GM12865 (cell line): ENCODE data around the gene ZNF576.
"Not testable (repeated sequence)": the region's sequence is repeated elsewhere in the genome, so short reads cannot be mapped to it uniquely, and the experiment has no call there.

ENCODE experiments used
- DNase-seq: peaks from one replicate; pipeline ENCODE4 v3.0.0; 2010; ENCODE audit warnings: low read depth
- H3K4me3 ChIP-seq: 2 replicates; pipeline ENCODE4 v1.5.1; 2011; ENCODE audit warnings: mild to moderate bottlenecking, low read depth, low read length, control low read depth
- TF ChIP-seq, protein P1 (sequence below): IDR thresholded peaks from 2 replicates; pipeline ENCODE4 v1.5.1; 2011; ENCODE audit warnings: low read length, control low read depth, low read depth, inconsistent platforms; ENCODE audit not compliant: insufficient read depth; ENCODE audit errors: missing control alignments

Gene ZNF576

DNA sequence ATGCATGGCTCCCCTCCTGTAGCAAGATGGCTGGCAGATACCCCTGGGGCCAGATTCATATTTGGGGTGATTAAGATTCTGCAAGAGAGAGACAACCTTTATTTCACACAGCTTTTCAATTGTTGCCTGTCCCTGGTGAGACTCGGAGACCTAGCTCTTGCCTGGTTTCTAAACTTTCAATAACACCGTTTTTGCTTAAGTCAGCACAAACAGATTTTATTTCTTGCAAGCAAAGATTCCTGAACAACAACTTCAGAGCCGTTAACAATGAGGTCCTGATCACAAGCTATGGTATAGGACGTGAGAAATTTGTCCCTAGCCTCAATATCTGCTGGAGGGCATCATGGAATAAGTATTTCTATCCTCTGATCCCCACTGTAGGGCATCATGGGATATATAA is 46.1 kb downstream of the ZNF576 start:
- no peak overlapping the region for H3K4me3 ChIP-seq
- TF ChIP-seq, protein P1, sequence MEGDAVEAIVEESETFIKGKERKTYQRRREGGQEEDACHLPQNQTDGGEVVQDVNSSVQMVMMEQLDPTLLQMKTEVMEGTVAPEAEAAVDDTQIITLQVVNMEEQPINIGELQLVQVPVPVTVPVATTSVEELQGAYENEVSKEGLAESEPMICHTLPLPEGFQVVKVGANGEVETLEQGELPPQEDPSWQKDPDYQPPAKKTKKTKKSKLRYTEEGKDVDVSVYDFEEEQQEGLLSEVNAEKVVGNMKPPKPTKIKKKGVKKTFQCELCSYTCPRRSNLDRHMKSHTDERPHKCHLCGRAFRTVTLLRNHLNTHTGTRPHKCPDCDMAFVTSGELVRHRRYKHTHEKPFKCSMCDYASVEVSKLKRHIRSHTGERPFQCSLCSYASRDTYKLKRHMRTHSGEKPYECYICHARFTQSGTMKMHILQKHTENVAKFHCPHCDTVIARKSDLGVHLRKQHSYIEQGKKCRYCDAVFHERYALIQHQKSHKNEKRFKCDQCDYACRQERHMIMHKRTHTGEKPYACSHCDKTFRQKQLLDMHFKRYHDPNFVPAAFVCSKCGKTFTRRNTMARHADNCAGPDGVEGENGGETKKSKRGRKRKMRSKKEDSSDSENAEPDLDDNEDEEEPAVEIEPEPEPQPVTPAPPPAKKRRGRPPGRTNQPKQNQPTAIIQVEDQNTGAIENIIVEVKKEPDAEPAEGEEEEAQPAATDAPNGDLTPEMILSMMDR: no peak
- no peak for DNase-seq

DNA sequence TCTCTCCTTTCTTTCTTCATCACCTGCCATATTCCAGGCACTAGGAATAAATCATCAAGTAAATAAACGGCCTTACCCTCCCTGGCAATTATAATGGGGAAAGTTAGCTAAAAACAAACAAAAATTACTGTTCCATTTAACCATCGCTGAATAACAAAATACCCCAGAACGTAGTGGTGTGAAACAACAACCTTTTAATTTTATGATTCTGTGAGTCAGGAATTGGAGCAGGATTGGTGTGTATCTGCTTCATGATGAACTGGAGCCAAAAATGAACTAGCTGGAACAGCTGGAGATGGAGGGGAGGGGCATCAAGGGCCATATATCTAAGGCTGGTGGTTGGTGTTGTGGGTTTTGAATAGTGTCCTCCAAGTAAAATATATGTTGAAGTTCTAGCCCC is 46.9 kb downstream of the ZNF576 start:
- no peak overlapping the region for H3K4me3 ChIP-seq
- TF ChIP-seq, protein P1: no peak
- no peak for DNase-seq

DNA sequence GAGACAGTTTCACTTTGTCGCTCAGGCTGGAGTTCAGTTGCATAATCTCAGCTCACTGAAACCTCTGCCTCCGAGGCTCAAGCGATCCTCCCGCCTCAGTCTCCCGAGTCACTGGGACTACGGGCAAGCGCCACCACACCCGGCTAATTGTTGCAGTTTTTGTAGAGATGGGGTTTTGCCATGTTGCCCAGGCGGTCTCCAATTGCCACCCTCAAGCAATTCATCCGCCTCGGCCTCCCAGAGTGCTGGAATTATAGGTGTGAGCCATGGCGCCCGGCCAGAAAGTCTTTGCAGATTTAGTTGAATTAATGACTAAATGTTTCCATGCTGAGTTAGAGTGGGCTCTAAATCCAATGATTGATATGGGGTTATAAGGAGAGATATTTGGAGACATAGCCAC is 47.8 kb downstream of the ZNF576 start:
- DNase-seq: no peak
- H3K4me3 ChIP-seq: no peak overlapping the region
- TF ChIP-seq, protein P1: no peak

DNA sequence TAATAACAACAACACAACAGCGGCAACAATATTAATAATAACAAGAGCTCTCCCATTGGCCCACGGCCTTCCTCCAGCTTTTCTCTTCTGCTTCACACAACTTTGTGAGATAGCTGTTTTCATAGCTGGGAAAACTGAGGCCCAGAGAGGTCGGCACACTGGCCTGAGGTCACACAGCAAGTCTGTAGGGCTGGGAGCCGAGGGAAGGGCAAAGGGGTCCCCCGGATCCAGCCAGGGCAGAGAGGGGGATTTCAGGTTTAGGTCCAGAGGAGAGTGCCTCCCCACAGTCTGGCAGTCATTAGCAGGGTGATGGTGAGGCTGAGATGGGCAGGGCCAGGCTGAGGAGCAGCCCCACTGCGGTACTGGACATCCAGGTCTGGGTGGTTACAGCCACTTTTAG is 52.2 kb downstream of the ZNF576 start:
- TF ChIP-seq, protein P1: no peak
- DNase-seq: no peak
- no peak overlapping the region for H3K4me3 ChIP-seq

DNA sequence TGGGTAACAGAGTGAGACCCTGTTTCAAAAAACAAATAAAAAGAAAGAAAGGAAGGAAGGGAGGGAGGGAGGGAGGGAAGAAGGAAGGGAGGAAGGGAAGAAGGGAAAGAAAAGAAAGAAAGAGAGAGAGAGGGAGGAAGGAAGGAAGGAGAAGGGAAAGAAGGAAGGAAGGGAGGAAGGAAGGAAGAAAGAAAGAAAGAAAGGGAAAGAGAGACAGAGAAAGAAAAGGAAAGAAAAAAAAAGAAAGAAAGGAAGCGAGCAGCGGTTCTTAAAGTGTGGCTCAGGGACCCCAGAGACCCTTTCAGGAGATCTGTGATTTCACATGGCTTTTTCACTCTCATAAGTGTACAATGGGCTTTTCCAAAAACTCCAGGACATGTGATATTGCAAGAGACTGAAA is 53.1 kb downstream of the ZNF576 start:
- TF ChIP-seq, protein P1: no peak
- H3K4me3 ChIP-seq: no peak overlapping the region
- DNase-seq: no peak

DNA sequence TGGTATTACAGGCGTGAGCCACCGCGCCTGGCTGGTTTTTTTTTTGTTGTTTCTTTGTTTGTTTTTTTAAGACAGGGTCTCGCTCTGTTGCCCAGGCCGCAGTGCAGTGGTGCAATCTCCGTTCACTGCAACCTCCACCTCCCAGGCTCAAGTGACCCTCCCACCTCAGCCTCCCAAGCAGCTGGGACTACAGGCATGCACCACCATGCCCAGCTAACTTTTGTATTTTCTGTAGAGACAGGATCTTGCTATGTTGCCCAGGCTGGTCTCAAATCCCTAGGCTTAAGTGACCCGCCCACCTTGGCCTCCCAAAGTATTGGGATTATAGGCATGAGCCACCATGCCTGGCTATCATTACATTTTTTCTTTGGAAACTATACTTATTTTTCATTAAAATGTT is 53.9 kb downstream of the ZNF576 start:
- DNase-seq, H3K4me3 ChIP-seq: not testable (repeated sequence)
